GM10266 (cell line): ENCODE data around the gene MYRIP.
"Not testable (repeated sequence)": the region's sequence is repeated elsewhere in the genome, so short reads cannot be mapped to it uniquely, and the experiment has no call there.

Source experiments
- DNase-seq: peaks from one replicate; pipeline ENCODE4 v3.0.0; 2012; ENCODE audit errors: extremely low spot score
- TF ChIP-seq, protein P1 (sequence below): IDR thresholded peaks from 2 replicates; pipeline ENCODE4 v1.5.1; 2012; ENCODE audit warnings: mild to moderate bottlenecking, low read depth; ENCODE audit not compliant: control insufficient read depth, insufficient read depth; ENCODE audit errors: missing control alignments

MYRIP gene

DNA sequence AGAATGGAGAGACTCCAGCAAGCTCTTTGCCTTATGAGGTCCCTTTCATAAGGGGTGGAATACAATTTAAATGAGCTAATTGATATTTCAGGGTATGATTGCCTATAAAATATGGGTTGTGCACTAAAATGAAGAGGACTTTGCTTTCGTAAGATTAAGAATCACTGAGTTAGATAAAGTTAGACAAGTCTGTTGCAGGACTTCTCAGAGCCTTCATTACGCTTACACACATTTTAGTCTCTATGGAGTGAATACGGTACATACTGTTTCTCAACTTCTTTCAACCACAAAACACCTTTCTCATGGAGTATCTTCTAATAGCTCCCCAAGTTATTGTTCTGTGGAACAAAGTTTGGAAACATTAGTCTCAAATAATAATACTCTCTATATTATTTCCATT lies 17.8 kb upstream of the MYRIP start:
- TF ChIP-seq, protein P1, sequence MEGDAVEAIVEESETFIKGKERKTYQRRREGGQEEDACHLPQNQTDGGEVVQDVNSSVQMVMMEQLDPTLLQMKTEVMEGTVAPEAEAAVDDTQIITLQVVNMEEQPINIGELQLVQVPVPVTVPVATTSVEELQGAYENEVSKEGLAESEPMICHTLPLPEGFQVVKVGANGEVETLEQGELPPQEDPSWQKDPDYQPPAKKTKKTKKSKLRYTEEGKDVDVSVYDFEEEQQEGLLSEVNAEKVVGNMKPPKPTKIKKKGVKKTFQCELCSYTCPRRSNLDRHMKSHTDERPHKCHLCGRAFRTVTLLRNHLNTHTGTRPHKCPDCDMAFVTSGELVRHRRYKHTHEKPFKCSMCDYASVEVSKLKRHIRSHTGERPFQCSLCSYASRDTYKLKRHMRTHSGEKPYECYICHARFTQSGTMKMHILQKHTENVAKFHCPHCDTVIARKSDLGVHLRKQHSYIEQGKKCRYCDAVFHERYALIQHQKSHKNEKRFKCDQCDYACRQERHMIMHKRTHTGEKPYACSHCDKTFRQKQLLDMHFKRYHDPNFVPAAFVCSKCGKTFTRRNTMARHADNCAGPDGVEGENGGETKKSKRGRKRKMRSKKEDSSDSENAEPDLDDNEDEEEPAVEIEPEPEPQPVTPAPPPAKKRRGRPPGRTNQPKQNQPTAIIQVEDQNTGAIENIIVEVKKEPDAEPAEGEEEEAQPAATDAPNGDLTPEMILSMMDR, result no peak
- no peak for DNase-seq

DNA sequence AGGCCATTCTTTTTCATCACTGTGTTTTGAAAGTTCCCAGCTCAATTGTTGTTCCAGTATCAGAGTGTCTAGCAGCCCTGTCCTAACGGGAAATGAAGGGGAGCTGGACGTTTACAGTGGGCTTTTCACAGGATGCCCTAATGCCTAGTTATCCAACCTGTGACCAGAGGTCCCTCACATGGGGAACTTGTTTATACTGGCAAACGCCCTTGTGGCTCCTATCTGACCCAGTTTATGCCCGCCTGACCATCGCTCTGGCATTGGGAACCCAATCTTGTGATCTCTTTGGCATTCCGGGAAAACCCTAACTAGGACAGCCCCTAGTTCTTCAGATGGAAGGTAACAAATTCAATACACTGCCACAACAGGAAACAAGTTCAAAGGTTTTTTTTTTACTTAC lies 14.5 kb upstream of the MYRIP start:
- TF ChIP-seq, protein P1, result no peak
- no peak for DNase-seq

DNA sequence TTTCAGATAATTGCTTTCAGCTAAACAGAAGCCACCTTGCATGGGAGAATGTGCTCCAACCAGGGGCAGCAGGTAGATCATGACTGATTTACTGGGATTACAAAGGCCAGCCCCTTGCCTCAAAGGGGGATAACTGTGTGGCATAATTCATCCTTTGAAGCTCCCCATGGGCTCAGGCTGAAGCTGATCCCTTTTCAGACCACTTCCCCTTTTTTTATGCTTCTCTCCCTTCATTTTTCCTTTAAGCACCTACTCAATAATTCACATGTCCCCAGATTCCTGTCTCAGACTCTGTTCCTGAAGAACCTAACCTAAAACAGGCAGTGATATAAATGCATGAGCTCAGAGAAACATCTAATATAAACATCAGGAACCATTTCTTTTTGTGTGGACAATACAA lies 8.2 kb upstream of the MYRIP start:
- no peak for DNase-seq
- TF ChIP-seq, protein P1, result no peak

DNA sequence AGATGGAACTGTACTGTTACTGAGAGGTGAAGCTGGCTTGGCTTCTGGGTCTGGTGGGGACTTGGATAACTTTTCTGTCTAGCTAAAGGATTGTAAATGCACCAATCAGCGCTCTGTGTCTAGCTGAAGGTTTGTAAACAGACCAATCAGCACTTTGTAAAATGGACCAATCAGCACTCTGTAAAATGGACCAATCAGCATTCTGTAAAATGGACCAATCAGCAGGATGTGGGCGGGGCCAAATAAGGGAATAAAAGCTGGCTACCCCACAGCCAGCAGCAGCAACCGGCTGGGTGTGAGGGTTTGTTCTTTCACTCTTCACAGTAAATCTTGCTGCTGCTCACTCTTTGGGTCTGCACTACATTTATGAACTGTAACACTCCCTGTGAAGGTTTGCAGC lies 6.9 kb upstream of the MYRIP start:
- not testable (repeated sequence) for DNase-seq

DNA sequence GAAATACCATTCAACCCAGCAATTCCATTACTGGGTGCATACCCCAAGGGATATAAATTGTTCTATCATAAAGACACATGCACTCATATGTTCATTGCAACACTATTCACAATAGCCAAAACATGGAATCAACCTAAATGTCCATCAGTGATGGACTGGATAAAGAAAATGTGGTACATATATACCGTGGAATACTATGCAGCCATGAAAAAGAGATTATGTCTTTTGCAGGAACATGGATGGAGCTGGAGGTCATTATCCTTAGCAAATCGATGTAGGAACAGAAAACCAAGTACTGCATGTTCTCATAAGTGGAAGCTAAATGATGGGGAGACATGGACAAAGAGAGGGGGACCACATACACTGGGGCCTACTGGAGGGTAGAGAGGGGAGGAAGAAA lies 5.5 kb upstream of the MYRIP start:
- DNase-seq, result no peak
- TF ChIP-seq, protein P1, result no peak

DNA sequence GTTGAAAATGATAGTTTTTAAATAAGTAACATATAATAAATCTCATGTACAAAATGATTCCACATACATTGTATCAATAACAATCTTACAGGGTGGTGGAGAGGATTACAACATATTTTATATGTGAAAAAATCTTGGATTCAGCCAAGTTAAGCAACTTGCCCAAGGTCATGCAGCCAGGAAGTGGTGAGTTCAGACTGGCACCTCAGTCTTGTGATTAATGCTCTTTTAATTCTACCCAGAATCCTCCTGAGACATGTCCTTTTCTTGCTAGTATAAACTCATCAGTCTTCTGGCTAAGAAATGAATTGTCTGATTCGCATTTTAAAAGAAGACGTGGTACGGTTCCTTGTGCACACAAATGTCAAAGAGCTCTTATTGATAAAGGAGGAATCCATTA lies 4.5 kb upstream of the MYRIP start:
- TF ChIP-seq, protein P1, result no peak
- DNase-seq, result no peak

DNA sequence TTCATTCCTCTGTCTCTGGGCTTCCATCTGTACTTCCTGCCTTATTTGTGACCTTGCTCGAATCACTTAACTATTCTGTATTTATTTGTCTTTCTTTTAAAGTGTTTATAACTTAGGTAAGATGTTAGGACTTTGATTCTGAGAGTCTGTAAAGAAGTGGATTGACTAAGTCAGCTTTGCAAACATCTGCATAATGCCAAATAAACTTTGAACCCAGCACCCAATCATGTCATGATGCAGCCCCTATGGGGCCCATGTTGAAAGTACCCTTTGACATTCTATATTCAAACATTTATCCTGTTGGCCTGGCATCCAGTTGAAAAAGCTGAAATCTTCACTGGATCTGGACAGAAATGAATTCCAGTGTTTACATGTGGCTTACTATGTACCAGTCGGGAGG lies 3.8 kb upstream of the MYRIP start:
- TF ChIP-seq, protein P1, result no peak
- no peak for DNase-seq

DNA sequence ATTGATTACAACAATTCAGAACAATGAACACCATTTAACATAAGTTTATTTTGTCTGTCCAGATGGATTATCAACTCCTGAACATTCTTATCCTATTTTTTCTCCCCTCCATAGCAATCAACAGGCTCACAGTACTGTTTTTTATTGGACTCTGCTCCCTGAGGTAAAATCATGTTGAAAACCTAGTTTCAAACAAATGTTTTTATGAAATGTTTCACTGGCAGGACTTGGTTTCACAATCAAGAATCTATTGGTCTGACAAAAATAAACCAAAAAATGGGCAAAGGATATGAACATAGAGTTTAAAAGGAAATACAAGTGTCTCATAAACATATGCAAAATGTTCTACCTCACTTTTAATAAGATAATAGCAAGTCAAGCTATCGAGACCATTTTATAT lies 2.6 kb upstream of the MYRIP start:
- no peak for DNase-seq
- TF ChIP-seq, protein P1, result no peak
